Fibroblast of lung (primary cell): ENCODE measurements around the gene ARID1B.

ENCODE experiments used
- CTCF ChIP-seq, 2 donors: IDR thresholded peaks in 1 of 2; conservative IDR thresholded peaks in 1 of 2; 1 replicate in 1 of 2; 2 replicates in 1 of 2; pipeline ENCODE4 v1.5.1; 2011 to 2012; ENCODE audit warnings: low read length in 2 of 2, control low read depth in 1 of 2, inconsistent platforms in 1 of 2, low read depth in 1 of 2, mild to moderate bottlenecking in 1 of 2
- EZH2 ChIP-seq: IDR thresholded peaks from 2 replicates; pipeline ENCODE4 v1.5.1; 2012; ENCODE audit warnings: low read length, control low read depth, mild to moderate bottlenecking; ENCODE audit errors: missing control alignments

GRCh38 chr6:157187182-157188083 is 410.3 kb downstream of the ARID1B start:
- TF ChIP-seq CTCF (conservative IDR thresholded peaks at IDR 0.05 in 1 of 2, IDR thresholded peaks at IDR 0.05 in 1 of 2; ENCODE audit: low read depth in 1 of 2, low read length in 2 of 2) (no peak), EZH2 (no peak)
